H9 (cell line): ENCODE measurements around the gene DCDC1. TPM values are rescaled to one million over a fixed set of nuclear protein-coding genes. Genes with fewer than 3 reads are reported as not detected.

Experiments used
- DNase-seq: peaks from one replicate; pipeline ENCODE4 v3.0.0-alpha.2; 2017
- H2AFZ ChIP-seq: one replicate; pipeline ENCODE4 v1.6.1; 2013; ENCODE audit warnings: mild to moderate bottlenecking, low read length, control low read depth, moderate library complexity
- H2AK5ac ChIP-seq: 2 replicates; pipeline ENCODE4 v1.6.1; 2013; ENCODE audit warnings: low read length, control low read depth, mixed read lengths; ENCODE audit not compliant: insufficient read length
- H2BK120ac ChIP-seq: one replicate; pipeline ENCODE4 v1.6.1; 2013; ENCODE audit warnings: low read depth, mild to moderate bottlenecking, low read length, control low read depth, inconsistent platforms; ENCODE audit not compliant: poor library complexity, severe bottlenecking
- H2BK12ac ChIP-seq: 2 replicates; pipeline ENCODE4 v1.6.1; 2013; ENCODE audit warnings: low read length, control low read depth, mixed read lengths, low read depth; ENCODE audit not compliant: insufficient read length
- H2BK15ac ChIP-seq: 2 replicates; pipeline ENCODE4 v1.6.1; 2013; ENCODE audit warnings: low read depth, low read length, control low read depth
- H2BK20ac ChIP-seq: one replicate; pipeline ENCODE4 v1.6.1; 2013; ENCODE audit warnings: low read depth, mild to moderate bottlenecking, low read length, control low read depth, inconsistent platforms; ENCODE audit not compliant: poor library complexity, severe bottlenecking
- H2BK5ac ChIP-seq: 2 replicates; pipeline ENCODE4 v1.6.1; 2013; ENCODE audit warnings: low read length, control low read depth, mixed read lengths; ENCODE audit not compliant: insufficient read length
- H3K14ac ChIP-seq: 2 replicates; pipeline ENCODE4 v1.6.1; 2013; ENCODE audit warnings: low read length, control low read depth; ENCODE audit not compliant: insufficient read depth
- H3K18ac ChIP-seq: 2 replicates; pipeline ENCODE4 v1.6.1; 2013; ENCODE audit warnings: low read depth, mild to moderate bottlenecking, mixed read lengths, low read length, control low read depth; ENCODE audit not compliant: insufficient read length
- H3K23ac ChIP-seq: 2 replicates; pipeline ENCODE4 v1.6.1; 2013; ENCODE audit warnings: low read length, control low read depth, mixed read lengths, low read depth; ENCODE audit not compliant: insufficient read length
- H3K23me2 ChIP-seq: 2 replicates; pipeline ENCODE4 v1.6.1; 2013; ENCODE audit warnings: low read depth, mild to moderate bottlenecking, mixed read lengths, low read length, control low read depth; ENCODE audit not compliant: insufficient read length, poor library complexity, severe bottlenecking
- H3K27ac ChIP-seq: 2 replicates; pipeline ENCODE4 v1.5.1; 2013; ENCODE audit warnings: low read length, control low read depth, mixed read lengths, low read depth; ENCODE audit not compliant: insufficient read length
- H3K27me3 ChIP-seq: 2 replicates; pipeline ENCODE4 v1.6.1; 2013; ENCODE audit warnings: low read length, control low read depth, inconsistent platforms; ENCODE audit not compliant: insufficient read depth
- H3K4ac ChIP-seq: 2 replicates; pipeline ENCODE4 v1.6.1; 2013; ENCODE audit warnings: low read depth, mild to moderate bottlenecking, control low read depth, inconsistent platforms, low read length, moderate library complexity
- H3K4me1 ChIP-seq: 2 replicates; pipeline ENCODE4 v1.6.1; 2013; ENCODE audit warnings: low read length, control low read depth, inconsistent platforms; ENCODE audit not compliant: insufficient read depth
- H3K4me2 ChIP-seq: 2 replicates; pipeline ENCODE4 v1.6.1; 2013; ENCODE audit warnings: low read length, control low read depth, mixed read lengths; ENCODE audit not compliant: insufficient read length, insufficient read depth
- H3K56ac ChIP-seq: 2 replicates; pipeline ENCODE4 v1.6.1; 2013; ENCODE audit warnings: low read depth, mild to moderate bottlenecking, mixed read lengths, low read length, control low read depth; ENCODE audit not compliant: insufficient read length
- H3K79me1 ChIP-seq: 2 replicates; pipeline ENCODE4 v1.6.1; 2013; ENCODE audit warnings: low read depth, mild to moderate bottlenecking, moderate library complexity, low read length, control low read depth, inconsistent platforms; ENCODE audit not compliant: insufficient read depth, poor library complexity, severe bottlenecking
- H3K79me2 ChIP-seq: 2 replicates; pipeline ENCODE4 v1.6.1; 2013; ENCODE audit warnings: low read length, control low read depth, inconsistent platforms; ENCODE audit not compliant: insufficient read depth
- H3K9ac ChIP-seq: 2 replicates; pipeline ENCODE4 v1.6.1; 2013; ENCODE audit warnings: low read length, control low read depth, mixed read lengths; ENCODE audit not compliant: insufficient read length; ENCODE audit errors: extremely low read depth
- H3K9me3 ChIP-seq: one replicate; pipeline ENCODE4 v1.6.1; 2013; ENCODE audit warnings: low read depth, low read length, inconsistent platforms; ENCODE audit not compliant: control insufficient read depth
- H3T11ph ChIP-seq: one replicate; pipeline ENCODE4 v1.6.1; 2013; ENCODE audit warnings: mild to moderate bottlenecking, low read length, control low read depth, inconsistent platforms
- H4K20me1 ChIP-seq: one replicate; pipeline ENCODE4 v1.6.1; 2013; ENCODE audit not compliant: control insufficient read depth, insufficient read length, insufficient read depth
- H4K5ac ChIP-seq: 2 replicates; pipeline ENCODE4 v1.6.1; 2013; ENCODE audit warnings: low read depth, mild to moderate bottlenecking, mixed read lengths, low read length, control low read depth; ENCODE audit not compliant: insufficient read length
- H4K8ac ChIP-seq: replicated peaks from 2 replicates; pipeline ENCODE4 v1.6.1; 2013; ENCODE audit warnings: low read length, control low read depth, mixed read lengths, low read depth; ENCODE audit not compliant: insufficient read length
- H4K91ac ChIP-seq: 2 replicates; pipeline ENCODE4 v1.6.1; 2013; ENCODE audit warnings: low read depth, mild to moderate bottlenecking, moderate library complexity, mixed read lengths, low read length, control low read depth; ENCODE audit not compliant: insufficient read length
- H3K27ac Mint-ChIP-seq, 3 experiments: 2 replicates in 2 of 3; 3 replicates in 1 of 3; pipeline ENCODE4 v1.8.0; 2020 to 2021; ENCODE audit warnings: mixed read lengths in 3 of 3, mild to moderate bottlenecking in 1 of 3, moderate library complexity in 1 of 3
- H3K27me3 Mint-ChIP-seq: 2 replicates; pipeline ENCODE4 v1.8.0; 2021; ENCODE audit warnings: low read depth, mild to moderate bottlenecking, moderate library complexity, mixed read lengths
- H3K36me3 Mint-ChIP-seq, 3 experiments: 2 replicates in 2 of 3; 3 replicates in 1 of 3; pipeline ENCODE4 v1.8.0; 2020 to 2021; ENCODE audit warnings: low read depth in 3 of 3, mixed read lengths in 3 of 3; ENCODE audit not compliant: insufficient read depth in 1 of 3
- H3K4me1 Mint-ChIP-seq, 2 experiments: 2 replicates each; pipeline ENCODE4 v1.8.0; 2020; ENCODE audit warnings: mixed read lengths in 2 of 2
- H3K4me3 Mint-ChIP-seq, 2 experiments: 2 replicates in 1 of 2; 3 replicates in 1 of 2; pipeline ENCODE4 v1.8.0; 2020 to 2021; ENCODE audit warnings: mild to moderate bottlenecking in 2 of 2, mixed read lengths in 2 of 2, moderate library complexity in 1 of 2
- H3K9me3 Mint-ChIP-seq, 2 experiments: 2 replicates in 1 of 2; 3 replicates in 1 of 2; pipeline ENCODE4 v1.8.0; 2020; ENCODE audit warnings: mild to moderate bottlenecking in 2 of 2, mixed read lengths in 2 of 2, moderate library complexity in 1 of 2
- WGBS: extraction: QIAGEN DNeasy Blood & Tissue Kit; methylation state at CpG from one replicate; pipeline ENCODE4 v1.1.7; 2013; ENCODE audit warnings: missing lambda C conversion rate, low lambda C conversion rate, mixed read lengths; ENCODE audit not compliant: insufficient read length; ENCODE audit errors: extremely low coverage; 5-methylcytosine and 5-hydroxymethylcytosine counted together
- total RNA-seq: library from RNA; stranded (reverse); gene quantifications from 2 replicates; pipeline ENCODE4 v1.2.1, GENCODE V29; 2021
- TF ChIP-seq, protein P1 (sequence below): fragments of 200-600 bp; sonication (generic); conservative IDR thresholded peaks from 3 replicates; pipeline ENCODE4 v1.8.0; 2021; ENCODE audit warnings: antibody characterized with exemption, mild to moderate bottlenecking

The DCDC1 gene
- total RNA-seq, 1 experiment from 2014 or later: 0.09 TPM

DNA sequence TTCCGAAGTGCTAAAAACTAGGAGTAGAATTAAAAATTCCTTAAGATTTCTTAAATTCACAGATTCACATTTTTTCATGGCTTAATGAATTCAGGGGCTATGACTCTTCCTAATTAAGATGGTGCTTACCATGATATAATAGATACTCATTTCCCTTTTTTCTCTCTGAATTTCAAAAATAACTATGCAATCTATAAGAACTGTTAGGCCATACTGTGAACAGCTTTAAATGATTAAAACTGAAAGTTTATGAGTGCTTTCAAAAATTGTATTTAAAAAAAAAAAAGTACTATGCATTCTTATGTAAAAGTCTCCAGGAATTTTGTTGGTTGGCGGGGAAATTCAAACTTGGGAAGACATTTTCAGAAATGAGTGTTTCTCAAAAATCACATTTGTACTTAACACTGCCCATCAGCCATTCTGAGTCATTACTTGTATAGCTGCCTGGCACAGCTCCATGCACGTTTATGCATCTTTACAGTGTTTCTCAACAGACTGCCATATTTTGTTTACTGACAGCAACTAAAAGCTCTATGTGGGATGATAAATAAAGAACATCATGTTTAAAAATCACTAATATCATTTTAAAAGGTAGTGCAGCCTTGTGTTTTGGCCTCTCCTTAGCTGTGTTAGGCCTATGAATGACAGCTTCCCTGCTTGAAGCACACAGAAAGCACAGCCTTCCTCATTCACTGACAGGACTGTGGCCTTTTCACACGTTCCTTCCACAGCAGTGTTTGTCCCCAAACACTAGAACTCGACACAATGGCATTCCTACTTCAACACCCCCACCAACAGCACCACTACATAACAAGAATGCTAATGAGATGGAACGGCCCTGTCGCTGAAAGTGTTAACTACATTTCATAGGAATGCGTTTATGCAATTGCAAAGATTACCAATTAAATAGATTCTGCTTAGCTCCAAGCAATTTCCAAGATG is 131.4 kb downstream of the DCDC1 start:
- Mint-ChIP-seq H3K9me3 (no peaks in the 10 kb centered on the region), H3K27ac (peak overlapping the region in 2 of 3 experiments; percentile 95; a peak in 6 of 7 replicates), H3K4me1 (peaks cover 34 to 44% of the 10 kb centered on the region in 2 experiments), H3K4me3 (peak overlapping the region in 1 of 2 experiments; percentile 56; a peak in 2 of 5 replicates), H3K27me3 (no peaks in the 10 kb centered on the region), H3K36me3 (no peaks in the 10 kb centered on the region)
- Histone ChIP-seq H4K91ac (no peak overlapping the region), H3K56ac (no peak overlapping the region), H3K9me3 (no peaks in the 10 kb centered on the region), H4K20me1 (no peaks in the 10 kb centered on the region), H3K27me3 (no peaks in the 10 kb centered on the region), H3K4me1 (peaks cover 4% of the 10 kb centered on the region), H3K18ac (no peak overlapping the region), H3T11ph (no peak overlapping the region), H3K9ac (no peak overlapping the region), H2BK5ac (no peak overlapping the region), H3K79me1 (no peaks in the 10 kb centered on the region), H2BK120ac (no peak overlapping the region), H2BK15ac (no peak overlapping the region), H2AK5ac (no peak overlapping the region), H4K8ac (no peak overlapping the region), H3K4ac (no peak overlapping the region), H3K23me2 (no peaks in the 10 kb centered on the region), H3K14ac (no peak overlapping the region), H3K79me2 (no peaks in the 10 kb centered on the region), H3K27ac (peak overlapping the region; percentile 85), H4K5ac (no peak overlapping the region), H3K23ac (no peak overlapping the region), H2BK20ac (no peak overlapping the region), H2AFZ (no peak overlapping the region), H2BK12ac (no peak overlapping the region), H3K4me2 (peak overlapping the region; percentile 33)
- peak; percentile 41 for DNase-seq
- WGBS: no CpG with 5 or more reads among the region's 8 CpGs
- TF ChIP-seq, protein P1, sequence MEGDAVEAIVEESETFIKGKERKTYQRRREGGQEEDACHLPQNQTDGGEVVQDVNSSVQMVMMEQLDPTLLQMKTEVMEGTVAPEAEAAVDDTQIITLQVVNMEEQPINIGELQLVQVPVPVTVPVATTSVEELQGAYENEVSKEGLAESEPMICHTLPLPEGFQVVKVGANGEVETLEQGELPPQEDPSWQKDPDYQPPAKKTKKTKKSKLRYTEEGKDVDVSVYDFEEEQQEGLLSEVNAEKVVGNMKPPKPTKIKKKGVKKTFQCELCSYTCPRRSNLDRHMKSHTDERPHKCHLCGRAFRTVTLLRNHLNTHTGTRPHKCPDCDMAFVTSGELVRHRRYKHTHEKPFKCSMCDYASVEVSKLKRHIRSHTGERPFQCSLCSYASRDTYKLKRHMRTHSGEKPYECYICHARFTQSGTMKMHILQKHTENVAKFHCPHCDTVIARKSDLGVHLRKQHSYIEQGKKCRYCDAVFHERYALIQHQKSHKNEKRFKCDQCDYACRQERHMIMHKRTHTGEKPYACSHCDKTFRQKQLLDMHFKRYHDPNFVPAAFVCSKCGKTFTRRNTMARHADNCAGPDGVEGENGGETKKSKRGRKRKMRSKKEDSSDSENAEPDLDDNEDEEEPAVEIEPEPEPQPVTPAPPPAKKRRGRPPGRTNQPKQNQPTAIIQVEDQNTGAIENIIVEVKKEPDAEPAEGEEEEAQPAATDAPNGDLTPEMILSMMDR: no peak
